NCI-H1436 treated with DMSO at 0.1 percent for 48 hours (cell line): ENCODE results near the gene LTF.

ENCODE experiments used
- DNase-seq: peaks from one replicate; lab custom pipeline; 2025; lab: John Stamatoyannopoulos, UW

The LTF gene

GRCh38 chr3:46468753-46469600 lies 4.3 kb upstream of the LTF start:
- DNase-seq, result no peak

GRCh38 chr3:46467562-46467961 lies 2.9 kb upstream of the LTF start:
- DNase-seq, result no peak

GRCh38 chr3:46466871-46467403 lies 2.2 kb upstream of the LTF start:
- no peak for DNase-seq

- no peak for DNase-seq
Observed at GRCh38 chr3:46466273-46466672, 1.6 kb upstream of the LTF start.

GRCh38 chr3:46465196-46465520 lies 453 bp upstream of the LTF start:
- DNase-seq, result no peak

GRCh38 chr3:46463868-46464241 lies 850 bp downstream of the LTF start:
- DNase-seq, result no peak

GRCh38 chr3:46463120-46463867 lies 1.4 kb downstream of the LTF start:
- no peak for DNase-seq

GRCh38 chr3:46462511-46462910 lies 2.2 kb downstream of the LTF start:
- DNase-seq, result no peak

- DNase-seq, result no peak
Observed at GRCh38 chr3:46462111-46462510, 2.6 kb downstream of the LTF start.

- no peak for DNase-seq
Observed at GRCh38 chr3:46460051-46460450, 4.7 kb downstream of the LTF start.

GRCh38 chr3:46456118-46456517 lies 8.6 kb downstream of the LTF start:
- no peak for DNase-seq

- DNase-seq, result no peak
Observed at GRCh38 chr3:46455231-46456115, 9.2 kb downstream of the LTF start.

- DNase-seq, result no peak
Observed at GRCh38 chr3:46454606-46455005, 10.1 kb downstream of the LTF start.

- DNase-seq, result no peak
Observed at GRCh38 chr3:46454209-46454595, 10.5 kb downstream of the LTF start.

- DNase-seq, result no peak
Observed at GRCh38 chr3:46453526-46454208, 11.0 kb downstream of the LTF start.

GRCh38 chr3:46449755-46450552 lies 14.8 kb downstream of the LTF start:
- DNase-seq, result no peak

- DNase-seq, result no peak
Observed at GRCh38 chr3:46448721-46449120, 16.0 kb downstream of the LTF start.

- DNase-seq, result no peak
Observed at GRCh38 chr3:46447228-46447985, 17.3 kb downstream of the LTF start.

- no peak for DNase-seq
Observed at GRCh38 chr3:46442576-46443530, 21.9 kb downstream of the LTF start.
